Measurements from ENCODE around the gene NXPH3.

DNA sequence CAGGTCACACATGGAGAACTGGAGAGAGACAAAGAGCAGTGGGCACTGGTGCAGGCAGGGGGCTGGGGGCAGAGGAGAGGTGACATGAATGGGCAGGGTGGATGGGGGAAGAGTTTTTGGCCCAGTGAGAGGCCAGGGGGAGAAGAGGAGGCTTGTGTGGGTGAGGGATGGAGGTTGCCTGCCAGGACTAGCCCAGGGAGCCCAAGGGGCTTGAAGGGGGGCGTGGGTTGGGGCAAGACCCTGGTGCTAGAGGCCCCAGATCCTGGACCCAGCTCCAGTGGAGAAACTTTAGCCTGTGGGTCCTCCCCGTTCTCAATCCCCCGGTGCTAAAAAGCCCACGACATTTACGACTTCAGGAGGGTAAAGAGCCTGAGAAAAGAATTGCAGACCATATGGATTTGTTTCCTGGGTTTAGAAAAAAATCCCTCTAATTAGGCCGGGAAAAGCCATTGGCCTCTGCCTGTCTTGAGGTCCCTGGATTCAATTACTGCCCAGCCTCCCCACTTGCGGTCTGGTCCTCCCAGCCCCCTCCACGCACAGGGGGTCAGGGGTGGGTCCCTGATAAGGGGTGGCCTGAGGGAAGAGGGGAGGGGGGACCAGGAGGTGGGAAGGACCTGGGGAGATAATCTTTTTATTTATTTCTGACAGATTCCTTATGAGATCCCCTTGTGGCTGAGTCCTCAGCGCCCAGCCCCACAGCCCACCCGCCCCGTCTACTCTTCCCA lies 47.6 kb upstream of the NXPH3 start:
- TF ChIP-seq, protein P1, sequence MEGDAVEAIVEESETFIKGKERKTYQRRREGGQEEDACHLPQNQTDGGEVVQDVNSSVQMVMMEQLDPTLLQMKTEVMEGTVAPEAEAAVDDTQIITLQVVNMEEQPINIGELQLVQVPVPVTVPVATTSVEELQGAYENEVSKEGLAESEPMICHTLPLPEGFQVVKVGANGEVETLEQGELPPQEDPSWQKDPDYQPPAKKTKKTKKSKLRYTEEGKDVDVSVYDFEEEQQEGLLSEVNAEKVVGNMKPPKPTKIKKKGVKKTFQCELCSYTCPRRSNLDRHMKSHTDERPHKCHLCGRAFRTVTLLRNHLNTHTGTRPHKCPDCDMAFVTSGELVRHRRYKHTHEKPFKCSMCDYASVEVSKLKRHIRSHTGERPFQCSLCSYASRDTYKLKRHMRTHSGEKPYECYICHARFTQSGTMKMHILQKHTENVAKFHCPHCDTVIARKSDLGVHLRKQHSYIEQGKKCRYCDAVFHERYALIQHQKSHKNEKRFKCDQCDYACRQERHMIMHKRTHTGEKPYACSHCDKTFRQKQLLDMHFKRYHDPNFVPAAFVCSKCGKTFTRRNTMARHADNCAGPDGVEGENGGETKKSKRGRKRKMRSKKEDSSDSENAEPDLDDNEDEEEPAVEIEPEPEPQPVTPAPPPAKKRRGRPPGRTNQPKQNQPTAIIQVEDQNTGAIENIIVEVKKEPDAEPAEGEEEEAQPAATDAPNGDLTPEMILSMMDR (tag by site-specific recombination; IDR thresholded peaks at IDR 0.05): no peak
- TF ChIP-seq ZEB2 (tag by site-specific recombination; IDR thresholded peaks at IDR 0.05): no peak
- TF ChIP-seq ZNF530 (tag by site-specific recombination; IDR thresholded peaks at IDR 0.05; ENCODE audit: low read depth): no peak
- no peak for TF ChIP-seq ZNF776 (tag by site-specific recombination; IDR thresholded peaks at IDR 0.05; ENCODE audit: borderline replicate concordance)
- TF ChIP-seq, protein P2, sequence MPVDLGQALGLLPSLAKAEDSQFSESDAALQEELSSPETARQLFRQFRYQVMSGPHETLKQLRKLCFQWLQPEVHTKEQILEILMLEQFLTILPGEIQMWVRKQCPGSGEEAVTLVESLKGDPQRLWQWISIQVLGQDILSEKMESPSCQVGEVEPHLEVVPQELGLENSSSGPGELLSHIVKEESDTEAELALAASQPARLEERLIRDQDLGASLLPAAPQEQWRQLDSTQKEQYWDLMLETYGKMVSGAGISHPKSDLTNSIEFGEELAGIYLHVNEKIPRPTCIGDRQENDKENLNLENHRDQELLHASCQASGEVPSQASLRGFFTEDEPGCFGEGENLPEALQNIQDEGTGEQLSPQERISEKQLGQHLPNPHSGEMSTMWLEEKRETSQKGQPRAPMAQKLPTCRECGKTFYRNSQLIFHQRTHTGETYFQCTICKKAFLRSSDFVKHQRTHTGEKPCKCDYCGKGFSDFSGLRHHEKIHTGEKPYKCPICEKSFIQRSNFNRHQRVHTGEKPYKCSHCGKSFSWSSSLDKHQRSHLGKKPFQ (tag by site-specific recombination; IDR thresholded peaks at IDR 0.05): no peak
